GM23338 (cell line): ENCODE measurements around the gene CASP7. TPM values are rescaled to one million over a fixed set of nuclear protein-coding genes. Genes with fewer than 3 reads are reported as not detected.

Experiments
- ATAC-seq: fragments of 200-7000 bp; cut with Tn5 transposase; 3 replicates; pipeline ENCODE4 v1.9.1; 2020
- DNase-seq: peaks from one replicate; pipeline ENCODE4 v3.0.0-alpha.2; 2015; ENCODE audit warnings: low spot score
- H2AFZ ChIP-seq: fragments of 200-600 bp; sonication (generic); 2 replicates; pipeline ENCODE4 v1.8.0; 2016; ENCODE audit warnings: antibody characterized with exemption, mild to moderate bottlenecking, moderate library complexity
- H3F3A ChIP-seq: fragments of 200-600 bp; sonication (generic); replicated peaks from 2 replicates; pipeline ENCODE4 v1.8.0; 2017; ENCODE audit warnings: antibody characterized with exemption, mixed run types, low read depth
- H3K27ac ChIP-seq: fragments of 200-600 bp; sonication (generic); 2 replicates; pipeline ENCODE4 v1.6.1; 2016; ENCODE audit warnings: low read depth
- H3K27me3 ChIP-seq: fragments of 200-600 bp; sonication (generic); 2 replicates; pipeline ENCODE4 v1.8.0; 2016; ENCODE audit warnings: mild to moderate bottlenecking, mixed run types, moderate library complexity; ENCODE audit not compliant: insufficient read depth
- H3K36me3 ChIP-seq: fragments of 200-600 bp; sonication (generic); 2 replicates; pipeline ENCODE4 v1.8.0; 2016; ENCODE audit warnings: mild to moderate bottlenecking; ENCODE audit not compliant: insufficient read depth
- H3K4me1 ChIP-seq: fragments of 200-600 bp; sonication (generic); 2 replicates; pipeline ENCODE4 v1.8.0; 2016; ENCODE audit warnings: mild to moderate bottlenecking, moderate library complexity; ENCODE audit not compliant: insufficient read depth
- H3K4me2 ChIP-seq: fragments of 200-600 bp; sonication (generic); 2 replicates; pipeline ENCODE4 v1.7.1; 2017; ENCODE audit warnings: mixed run types
- H3K4me3 ChIP-seq: fragments of 200-600 bp; sonication (generic); 2 replicates; pipeline ENCODE4 v1.6.1; 2016; ENCODE audit warnings: mixed run types
- H3K79me2 ChIP-seq: fragments of 200-600 bp; sonication (generic); replicated peaks from 2 replicates; pipeline ENCODE4 v1.8.0; 2017; ENCODE audit warnings: mild to moderate bottlenecking; ENCODE audit not compliant: insufficient read depth
- H3K9me2 ChIP-seq: fragments of 200-600 bp; sonication (generic); 2 replicates; pipeline ENCODE4 v1.8.0; 2017; ENCODE audit not compliant: insufficient read depth
- H4K20me1 ChIP-seq: fragments of 200-600 bp; sonication (generic); replicated peaks from 2 replicates; pipeline ENCODE4 v1.8.0; 2017; ENCODE audit warnings: mild to moderate bottlenecking; ENCODE audit not compliant: insufficient read depth
- H3K27ac Mint-ChIP-seq: 2 replicates; pipeline ENCODE4 v1.8.0; 2020; ENCODE audit warnings: inconsistent platforms, mild to moderate bottlenecking, moderate library complexity, mixed read lengths
- H3K27me3 Mint-ChIP-seq: 3 replicates; pipeline ENCODE4 v1.8.0; 2022; ENCODE audit warnings: low read depth, mild to moderate bottlenecking, moderate library complexity, mixed read lengths, inconsistent platforms; ENCODE audit not compliant: insufficient read depth, poor library complexity
- H3K36me3 Mint-ChIP-seq: 3 replicates; pipeline ENCODE4 v1.8.0; 2021; ENCODE audit warnings: low read depth, mild to moderate bottlenecking, inconsistent platforms, moderate library complexity, mixed read lengths
- H3K4me1 Mint-ChIP-seq: 3 replicates; pipeline ENCODE4 v1.8.0; 2020; ENCODE audit warnings: mild to moderate bottlenecking, inconsistent platforms, mixed read lengths
- H3K4me3 Mint-ChIP-seq: 3 replicates; pipeline ENCODE4 v1.8.0; 2021; ENCODE audit warnings: moderate library complexity, mild to moderate bottlenecking, inconsistent platforms, mixed read lengths
- H3K9me3 Mint-ChIP-seq: 3 replicates; pipeline ENCODE4 v1.8.0; 2020; ENCODE audit warnings: moderate library complexity, mild to moderate bottlenecking, inconsistent platforms, mixed read lengths
- CREB1 ChIP-seq: fragments of 250-450 bp; sonication (Bioruptor Pico); IDR thresholded peaks from 2 replicates; pipeline ENCODE4 v1.5.0; 2020; ENCODE audit warnings: low read depth, mild to moderate bottlenecking, moderate library complexity
- EZH2 ChIP-seq: fragments of 200-600 bp; sonication (generic); IDR thresholded peaks from one replicate; pipeline ENCODE4 v1.8.0; 2017; ENCODE audit warnings: antibody characterized with exemption, mild to moderate bottlenecking, low read depth; ENCODE audit not compliant: unreplicated experiment
- EZH2phosphoT487 ChIP-seq: fragments of 200-600 bp; sonication (generic); IDR thresholded peaks from one replicate; pipeline ENCODE4 v1.8.1; 2018; ENCODE audit warnings: antibody characterized with exemption; ENCODE audit not compliant: unreplicated experiment
- JUNB ChIP-seq: IDR thresholded peaks from one replicate; pipeline ENCODE4 v1.6.1; 2016; ENCODE audit warnings: antibody characterized with exemption; ENCODE audit not compliant: unreplicated experiment
- NANOG ChIP-seq: IDR thresholded peaks from 2 replicates; pipeline ENCODE4 v1.6.1; 2016; ENCODE audit warnings: antibody characterized with exemption, borderline replicate concordance
- POLR2AphosphoS5 ChIP-seq: IDR thresholded peaks from 2 replicates; pipeline ENCODE4 v1.6.1; 2016; ENCODE audit warnings: antibody characterized with exemption, low read depth
- STAT1 ChIP-seq: IDR thresholded peaks from one replicate; pipeline ENCODE4 v1.6.1; 2016; ENCODE audit warnings: antibody characterized with exemption; ENCODE audit not compliant: unreplicated experiment
- ZNF114 ChIP-seq: fragments of 250-450 bp; sonication (Bioruptor Pico); IDR thresholded peaks from 2 replicates; pipeline ENCODE4 v1.5.0; 2020; ENCODE audit warnings: mild to moderate bottlenecking, moderate library complexity
- ZNF331 ChIP-seq: fragments of 250-450 bp; sonication (Bioruptor Pico); IDR thresholded peaks from 2 replicates; pipeline ENCODE4 v1.5.0; 2020; ENCODE audit warnings: low read depth, mild to moderate bottlenecking, moderate library complexity
- ZNF462 ChIP-seq: fragments of 250-450 bp; sonication (Bioruptor Pico); IDR thresholded peaks from 2 replicates; pipeline ENCODE4 v1.5.0; 2020; ENCODE audit warnings: mild to moderate bottlenecking, moderate library complexity
- polyA plus RNA-seq: library from polyadenylated mRNA; unstranded; fragments of >200 nt; fragmentation: Nextera tagmentation; extraction: Ambion mirVana; gene quantifications from 2 replicates; pipeline ENCODE4 v1.2.1, GENCODE V29; 2016
- total RNA-seq: library from RNA; depleted of rRNA; stranded (reverse); fragments of >200 nt; shearing (Covaris generic); gene quantifications from 2 replicates; pipeline ENCODE4 v1.2.3, GENCODE V29; 2014
- TF ChIP-seq, protein P1 (sequence below): IDR thresholded peaks from one replicate; pipeline ENCODE4 v1.6.1; 2018; ENCODE audit warnings: antibody characterized with exemption; ENCODE audit not compliant: unreplicated experiment
- TF ChIP-seq, protein P2 (sequence below), 2 experiments: fragments of 200-600 bp in 1 of 2; sonication (generic) in 1 of 2; conservative IDR thresholded peaks; 2 replicates each; pipeline versions ENCODE4 v1.5.1 to v1.6.1; 2016 to 2017; ENCODE audit warnings: antibody characterized with exemption in 2 of 2, low read depth in 2 of 2, mild to moderate bottlenecking in 2 of 2, moderate library complexity in 1 of 2
- TF ChIP-seq, protein P3 (sequence below): IDR thresholded peaks from 2 replicates; pipeline ENCODE4 v1.6.1; 2016; ENCODE audit warnings: antibody characterized with exemption

Gene CASP7
- total and polyA plus RNA-seq, 2 experiments from 2014 or later, result 2.1 to 7.0 TPM

DNA sequence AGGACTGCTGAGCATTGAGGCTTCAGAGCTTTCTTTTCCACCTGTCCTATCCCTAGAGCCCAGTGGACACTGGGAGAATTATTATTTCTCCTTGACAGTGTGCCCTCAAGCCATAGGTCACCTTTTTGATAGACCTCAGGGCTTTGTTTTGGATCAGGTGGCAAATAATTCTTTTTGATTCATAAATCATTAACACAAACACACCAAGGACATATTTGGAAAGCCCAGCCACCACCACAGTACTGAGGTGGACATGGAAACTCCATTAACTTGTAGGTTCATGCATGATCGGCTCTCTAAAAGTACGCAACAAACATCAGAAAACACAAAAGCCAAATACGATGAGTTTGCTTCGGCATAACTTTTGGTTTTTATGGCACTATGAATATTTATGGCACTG, 53.9 kb downstream of the CASP7 start:
- Mint-ChIP-seq H3K4me3 (no peak overlapping the region), H3K9me3 (peaks cover 2% of the 10 kb centered on the region; the same call in 1 of the 3 replicates), H3K27me3 (no peaks in the 10 kb centered on the region), H3K36me3 (peaks cover 14% of the 10 kb centered on the region; the same call in 1 of the 3 replicates), H3K27ac (no peak overlapping the region), H3K4me1 (peaks cover 13% of the 10 kb centered on the region)
- Histone ChIP-seq H3K27ac (no peak overlapping the region), H3K4me1 (no peaks in the 10 kb centered on the region), H3K36me3 (no peaks in the 10 kb centered on the region), H3K9me2 (no peaks in the 10 kb centered on the region), H3F3A (no peaks in the 10 kb centered on the region), H3K79me2 (no peaks in the 10 kb centered on the region), H3K27me3 (no peaks in the 10 kb centered on the region), H2AFZ (no peak overlapping the region), H3K4me2 (no peak overlapping the region), H4K20me1 (no peaks in the 10 kb centered on the region), H3K4me3 (no peak overlapping the region)
- DNase-seq (no peak), ATAC-seq (no peak)
- no peak for TF ChIP-seq ZNF114 (CRISPR knock-in tag)
- no peak for TF ChIP-seq NANOG
- no peak for TF ChIP-seq ZNF331 (CRISPR knock-in tag)
- TF ChIP-seq STAT1, result no peak
- TF ChIP-seq, protein P1, sequence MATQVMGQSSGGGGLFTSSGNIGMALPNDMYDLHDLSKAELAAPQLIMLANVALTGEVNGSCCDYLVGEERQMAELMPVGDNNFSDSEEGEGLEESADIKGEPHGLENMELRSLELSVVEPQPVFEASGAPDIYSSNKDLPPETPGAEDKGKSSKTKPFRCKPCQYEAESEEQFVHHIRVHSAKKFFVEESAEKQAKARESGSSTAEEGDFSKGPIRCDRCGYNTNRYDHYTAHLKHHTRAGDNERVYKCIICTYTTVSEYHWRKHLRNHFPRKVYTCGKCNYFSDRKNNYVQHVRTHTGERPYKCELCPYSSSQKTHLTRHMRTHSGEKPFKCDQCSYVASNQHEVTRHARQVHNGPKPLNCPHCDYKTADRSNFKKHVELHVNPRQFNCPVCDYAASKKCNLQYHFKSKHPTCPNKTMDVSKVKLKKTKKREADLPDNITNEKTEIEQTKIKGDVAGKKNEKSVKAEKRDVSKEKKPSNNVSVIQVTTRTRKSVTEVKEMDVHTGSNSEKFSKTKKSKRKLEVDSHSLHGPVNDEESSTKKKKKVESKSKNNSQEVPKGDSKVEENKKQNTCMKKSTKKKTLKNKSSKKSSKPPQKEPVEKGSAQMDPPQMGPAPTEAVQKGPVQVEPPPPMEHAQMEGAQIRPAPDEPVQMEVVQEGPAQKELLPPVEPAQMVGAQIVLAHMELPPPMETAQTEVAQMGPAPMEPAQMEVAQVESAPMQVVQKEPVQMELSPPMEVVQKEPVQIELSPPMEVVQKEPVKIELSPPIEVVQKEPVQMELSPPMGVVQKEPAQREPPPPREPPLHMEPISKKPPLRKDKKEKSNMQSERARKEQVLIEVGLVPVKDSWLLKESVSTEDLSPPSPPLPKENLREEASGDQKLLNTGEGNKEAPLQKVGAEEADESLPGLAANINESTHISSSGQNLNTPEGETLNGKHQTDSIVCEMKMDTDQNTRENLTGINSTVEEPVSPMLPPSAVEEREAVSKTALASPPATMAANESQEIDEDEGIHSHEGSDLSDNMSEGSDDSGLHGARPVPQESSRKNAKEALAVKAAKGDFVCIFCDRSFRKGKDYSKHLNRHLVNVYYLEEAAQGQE, result no peak
- no peak for TF ChIP-seq CREB1 (CRISPR knock-in tag)
- TF ChIP-seq EZH2, result no peak
- no peak for TF ChIP-seq EZH2phosphoT487
- TF ChIP-seq POLR2AphosphoS5, result no peak
- TF ChIP-seq ZNF462 (CRISPR knock-in tag), result no peak
- TF ChIP-seq, protein P2, sequence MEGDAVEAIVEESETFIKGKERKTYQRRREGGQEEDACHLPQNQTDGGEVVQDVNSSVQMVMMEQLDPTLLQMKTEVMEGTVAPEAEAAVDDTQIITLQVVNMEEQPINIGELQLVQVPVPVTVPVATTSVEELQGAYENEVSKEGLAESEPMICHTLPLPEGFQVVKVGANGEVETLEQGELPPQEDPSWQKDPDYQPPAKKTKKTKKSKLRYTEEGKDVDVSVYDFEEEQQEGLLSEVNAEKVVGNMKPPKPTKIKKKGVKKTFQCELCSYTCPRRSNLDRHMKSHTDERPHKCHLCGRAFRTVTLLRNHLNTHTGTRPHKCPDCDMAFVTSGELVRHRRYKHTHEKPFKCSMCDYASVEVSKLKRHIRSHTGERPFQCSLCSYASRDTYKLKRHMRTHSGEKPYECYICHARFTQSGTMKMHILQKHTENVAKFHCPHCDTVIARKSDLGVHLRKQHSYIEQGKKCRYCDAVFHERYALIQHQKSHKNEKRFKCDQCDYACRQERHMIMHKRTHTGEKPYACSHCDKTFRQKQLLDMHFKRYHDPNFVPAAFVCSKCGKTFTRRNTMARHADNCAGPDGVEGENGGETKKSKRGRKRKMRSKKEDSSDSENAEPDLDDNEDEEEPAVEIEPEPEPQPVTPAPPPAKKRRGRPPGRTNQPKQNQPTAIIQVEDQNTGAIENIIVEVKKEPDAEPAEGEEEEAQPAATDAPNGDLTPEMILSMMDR (conservative IDR thresholded peaks at IDR 0.05; ENCODE audit: low read depth in 2 of 2), result no peak
- no peak for TF ChIP-seq JUNB
- TF ChIP-seq, protein P3, sequence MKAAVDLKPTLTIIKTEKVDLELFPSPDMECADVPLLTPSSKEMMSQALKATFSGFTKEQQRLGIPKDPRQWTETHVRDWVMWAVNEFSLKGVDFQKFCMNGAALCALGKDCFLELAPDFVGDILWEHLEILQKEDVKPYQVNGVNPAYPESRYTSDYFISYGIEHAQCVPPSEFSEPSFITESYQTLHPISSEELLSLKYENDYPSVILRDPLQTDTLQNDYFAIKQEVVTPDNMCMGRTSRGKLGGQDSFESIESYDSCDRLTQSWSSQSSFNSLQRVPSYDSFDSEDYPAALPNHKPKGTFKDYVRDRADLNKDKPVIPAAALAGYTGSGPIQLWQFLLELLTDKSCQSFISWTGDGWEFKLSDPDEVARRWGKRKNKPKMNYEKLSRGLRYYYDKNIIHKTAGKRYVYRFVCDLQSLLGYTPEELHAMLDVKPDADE, result no peak
